ENCODE measurements around the gene SCML2.

SCML2 gene

GRCh38 chrX:18210470-18210869 lies 144.0 kb downstream of the SCML2 start:
- no peak for DNase-seq
- no peaks in the 10 kb centered on the region for H3K36me3 ChIP-seq (replicated peaks)
- in situ Hi-C loops (cut with HindIII; ENCODE audit: low pct_ligation_motif_present, low sequenced_read_pairs): no loop called here

GRCh38 chrX:18206657-18207056 lies 147.8 kb downstream of the SCML2 start:
- Histone ChIP-seq H3K27me3 (replicated peaks) (no peaks in the 10 kb centered on the region), H3K36me3 (replicated peaks) (no peaks in the 10 kb centered on the region)
- in situ Hi-C loops (cut with HindIII; ENCODE audit: low pct_ligation_motif_present, low sequenced_read_pairs): no loop called here

More at GRCh38 chrX:18210470-18210869, 144.0 kb downstream of the SCML2 start:
- H3K4me3 ChIP-seq (ENCODE audit: low read depth, low read length): no peak overlapping the region
- H3K27ac ChIP-seq: no peak overlapping the region
- TF ChIP-seq CTCF (IDR thresholded peaks at IDR 0.05; ENCODE audit: low read depth, low read length, missing control alignments): no peak
- H3K27me3 ChIP-seq (replicated peaks): no peaks in the 10 kb centered on the region

GRCh38 chrX:18203631-18204030 lies 150.9 kb downstream of the SCML2 start:
- Histone ChIP-seq H3K4me3 (ENCODE audit: low read depth, low read length) (no peak overlapping the region), H3K36me3 (replicated peaks) (no peaks in the 10 kb centered on the region), H3K27me3 (replicated peaks) (no peaks in the 10 kb centered on the region), H3K27ac (no peak overlapping the region)
- in situ Hi-C loops (cut with HindIII; ENCODE audit: low pct_ligation_motif_present, low sequenced_read_pairs): no loop called here
- TF ChIP-seq CTCF (IDR thresholded peaks at IDR 0.05; ENCODE audit: low read depth, low read length, missing control alignments): no peak
- no peak for DNase-seq

More at GRCh38 chrX:18206657-18207056, 147.8 kb downstream of the SCML2 start:
- no peak for DNase-seq
- TF ChIP-seq CTCF (IDR thresholded peaks at IDR 0.05; ENCODE audit: low read depth, low read length, missing control alignments): no peak
- no peak overlapping the region for H3K27ac ChIP-seq
- H3K4me3 ChIP-seq (ENCODE audit: low read depth, low read length): no peak overlapping the region

- DNase-seq: no peak
- in situ Hi-C loops (cut with HindIII; ENCODE audit: low pct_ligation_motif_present, low sequenced_read_pairs): no loop called here
- H3K36me3 ChIP-seq (replicated peaks): no peaks in the 10 kb centered on the region
- H3K27ac ChIP-seq: no peak overlapping the region
- H3K27me3 ChIP-seq (replicated peaks): no peaks in the 10 kb centered on the region
- no peak overlapping the region for H3K4me3 ChIP-seq (ENCODE audit: low read depth, low read length)
- TF ChIP-seq CTCF (IDR thresholded peaks at IDR 0.05; ENCODE audit: low read depth, low read length, missing control alignments): no peak
Observed at GRCh38 chrX:18194688-18195087, 159.8 kb downstream of the SCML2 start.
